ENCODE measurements around the gene TBCD.

TBCD gene

GRCh38 chr17:82947051-82947991 lies 195.5 kb downstream of the TBCD start:
- H3K4me3 ChIP-seq (replicated peaks in 1 of 2; ENCODE audit: low read depth in 2 of 2, low read length in 2 of 2) = no peak overlapping the region
- no peak for DNase-seq (ENCODE audit: low read depth in 2 of 2)
- TF ChIP-seq, protein P1, sequence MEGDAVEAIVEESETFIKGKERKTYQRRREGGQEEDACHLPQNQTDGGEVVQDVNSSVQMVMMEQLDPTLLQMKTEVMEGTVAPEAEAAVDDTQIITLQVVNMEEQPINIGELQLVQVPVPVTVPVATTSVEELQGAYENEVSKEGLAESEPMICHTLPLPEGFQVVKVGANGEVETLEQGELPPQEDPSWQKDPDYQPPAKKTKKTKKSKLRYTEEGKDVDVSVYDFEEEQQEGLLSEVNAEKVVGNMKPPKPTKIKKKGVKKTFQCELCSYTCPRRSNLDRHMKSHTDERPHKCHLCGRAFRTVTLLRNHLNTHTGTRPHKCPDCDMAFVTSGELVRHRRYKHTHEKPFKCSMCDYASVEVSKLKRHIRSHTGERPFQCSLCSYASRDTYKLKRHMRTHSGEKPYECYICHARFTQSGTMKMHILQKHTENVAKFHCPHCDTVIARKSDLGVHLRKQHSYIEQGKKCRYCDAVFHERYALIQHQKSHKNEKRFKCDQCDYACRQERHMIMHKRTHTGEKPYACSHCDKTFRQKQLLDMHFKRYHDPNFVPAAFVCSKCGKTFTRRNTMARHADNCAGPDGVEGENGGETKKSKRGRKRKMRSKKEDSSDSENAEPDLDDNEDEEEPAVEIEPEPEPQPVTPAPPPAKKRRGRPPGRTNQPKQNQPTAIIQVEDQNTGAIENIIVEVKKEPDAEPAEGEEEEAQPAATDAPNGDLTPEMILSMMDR (IDR thresholded peaks at IDR 0.05; ENCODE audit: low read depth, low read length) = no peak

DNA sequence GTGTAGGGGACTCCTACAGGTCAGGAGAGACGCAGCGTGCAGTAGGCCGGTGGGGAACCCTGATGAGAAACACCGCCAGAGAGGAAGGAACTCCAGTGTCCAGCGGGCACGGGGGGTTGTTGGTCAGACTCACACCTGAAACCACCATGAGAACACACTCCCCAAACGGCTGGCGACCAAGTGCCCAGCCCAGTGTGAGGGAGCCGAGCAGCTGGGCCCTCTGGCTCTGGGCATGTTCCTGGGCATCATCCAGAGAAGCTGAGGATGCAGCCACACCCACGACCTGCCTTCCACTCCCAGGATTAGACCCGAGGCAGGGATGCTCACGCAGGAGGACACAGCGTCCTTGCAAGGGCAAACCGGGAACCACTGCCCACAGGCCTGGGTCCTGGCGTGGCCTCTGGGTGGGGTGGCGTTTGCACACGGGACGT lies 196.2 kb downstream of the TBCD start:
- H3K4me3 ChIP-seq (replicated peaks in 1 of 2; ENCODE audit: low read depth in 2 of 2, low read length in 2 of 2) = no peak overlapping the region
- TF ChIP-seq, protein P1 (IDR thresholded peaks at IDR 0.05; ENCODE audit: low read depth, low read length) = no peak
- no peak for DNase-seq (ENCODE audit: low read depth in 2 of 2)

GRCh38 chr17:82948957-82949356 lies 197.1 kb downstream of the TBCD start:
- H3K4me3 ChIP-seq (replicated peaks in 1 of 2; ENCODE audit: low read depth in 2 of 2, low read length in 2 of 2) = no peak overlapping the region
- TF ChIP-seq, protein P1 (IDR thresholded peaks at IDR 0.05; ENCODE audit: low read depth, low read length) = no peak
- DNase-seq (ENCODE audit: low read depth in 2 of 2) = no peak

- no peak overlapping the region for H3K4me3 ChIP-seq (replicated peaks in 1 of 2; ENCODE audit: low read depth in 2 of 2, low read length in 2 of 2)
- TF ChIP-seq, protein P1 (IDR thresholded peaks at IDR 0.05; ENCODE audit: low read depth, low read length) = no peak
- no peak for DNase-seq (ENCODE audit: low read depth in 2 of 2)
Observed at GRCh38 chr17:82949361-82949760, 197.5 kb downstream of the TBCD start.

DNA sequence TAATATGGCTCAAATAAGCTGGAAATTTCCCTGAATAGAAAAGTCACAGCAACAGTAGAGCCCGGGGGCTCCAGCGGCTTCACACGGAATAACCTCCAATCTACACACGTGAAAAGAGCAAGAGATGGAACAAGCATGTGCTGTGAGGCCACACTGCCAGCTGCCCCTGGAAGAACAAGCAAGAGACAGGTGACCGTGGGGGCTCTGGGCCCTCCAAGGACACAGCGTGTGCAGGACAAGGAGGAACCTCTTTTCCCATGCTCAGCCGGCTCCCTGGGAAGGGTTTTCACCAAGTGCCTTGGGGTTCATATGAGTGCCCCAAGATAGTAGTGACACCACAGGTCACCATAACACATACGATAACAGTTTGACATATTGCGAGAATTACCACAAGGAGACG lies 198.1 kb downstream of the TBCD start:
- TF ChIP-seq, protein P1 (IDR thresholded peaks at IDR 0.05; ENCODE audit: low read depth, low read length) = no peak
- no peak for DNase-seq (ENCODE audit: low read depth in 2 of 2)
- H3K4me3 ChIP-seq (replicated peaks in 1 of 2; ENCODE audit: low read depth in 2 of 2, low read length in 2 of 2) = no peak overlapping the region

- no peak for DNase-seq (ENCODE audit: low read depth in 2 of 2)
- H3K4me3 ChIP-seq (replicated peaks in 1 of 2; ENCODE audit: low read depth in 2 of 2, low read length in 2 of 2) = no peak overlapping the region
- TF ChIP-seq, protein P1 (IDR thresholded peaks at IDR 0.05; ENCODE audit: low read depth, low read length) = no peak
Observed at GRCh38 chr17:82950525-82951102, 198.7 kb downstream of the TBCD start.

Measured in cardiac fibroblast (primary cell).